ENCODE data around the gene ATP8A2.

ATP8A2 gene

GRCh38 chr13:25607096-25607495 is 235.3 kb downstream of the ATP8A2 start:
- no peak for DNase-seq
- no peak overlapping the region for H3K9ac ChIP-seq (ENCODE audit: low read length)
- H4K20me1 ChIP-seq (ENCODE audit: insufficient read depth, low read length) = no peaks in the 10 kb centered on the region
- no peak overlapping the region for H2AFZ ChIP-seq (ENCODE audit: low read length)
- no peaks in the 10 kb centered on the region for H3K36me3 ChIP-seq (replicated peaks; ENCODE audit: insufficient read depth, low read length)
- H3K4me1 ChIP-seq (ENCODE audit: low read length) = no peaks in the 10 kb centered on the region
- H3K27me3 ChIP-seq (replicated peaks; ENCODE audit: insufficient read depth, low read length) = no peaks in the 10 kb centered on the region
- no peaks in the 10 kb centered on the region for H3K9me3 ChIP-seq (replicated peaks; ENCODE audit: insufficient read depth, low read length)
- no peaks in the 10 kb centered on the region for H3K9me2 ChIP-seq (replicated peaks; ENCODE audit: insufficient read depth, low read length)
- no peak for TF ChIP-seq CTCF (IDR thresholded peaks at IDR 0.05; ENCODE audit: low read length)
- TF ChIP-seq EZH2 (optimal IDR thresholded peaks at IDR 0.05; ENCODE audit: low read depth, low read length) = no peak
- TF ChIP-seq EZH2phosphoT487 (IDR thresholded peaks at IDR 0.05; ENCODE audit: low read length) = no peak
- no peaks in the 10 kb centered on the region for H3F3A ChIP-seq (ENCODE audit: insufficient read depth, low read length)
- H3K4me2 ChIP-seq (ENCODE audit: low read depth, low read length) = no peak overlapping the region
- no peak overlapping the region for H3K27ac ChIP-seq (ENCODE audit: low read length)
- H3K4me3 ChIP-seq (ENCODE audit: low read length) = no peak overlapping the region
- no peaks in the 10 kb centered on the region for H3K79me2 ChIP-seq (ENCODE audit: low read length)

- Histone ChIP-seq H3K4me1 (ENCODE audit: low read length) (no peaks in the 10 kb centered on the region), H3K79me2 (ENCODE audit: low read length) (no peaks in the 10 kb centered on the region), H3K9me3 (replicated peaks; ENCODE audit: insufficient read depth, low read length) (no peaks in the 10 kb centered on the region), H3F3A (ENCODE audit: insufficient read depth, low read length) (no peaks in the 10 kb centered on the region), H3K9me2 (replicated peaks; ENCODE audit: insufficient read depth, low read length) (no peaks in the 10 kb centered on the region), H3K9ac (ENCODE audit: low read length) (no peak overlapping the region), H3K36me3 (replicated peaks; ENCODE audit: insufficient read depth, low read length) (no peaks in the 10 kb centered on the region), H3K27me3 (replicated peaks; ENCODE audit: insufficient read depth, low read length) (no peaks in the 10 kb centered on the region), H3K27ac (ENCODE audit: low read length) (no peak overlapping the region), H3K4me2 (ENCODE audit: low read depth, low read length) (no peak overlapping the region), H4K20me1 (ENCODE audit: insufficient read depth, low read length) (no peaks in the 10 kb centered on the region), H3K4me3 (ENCODE audit: low read length) (no peak overlapping the region), H2AFZ (ENCODE audit: low read length) (no peak overlapping the region)
- no peak for DNase-seq
- TF ChIP-seq EZH2 (optimal IDR thresholded peaks at IDR 0.05; ENCODE audit: low read depth, low read length) (no peak), CTCF (IDR thresholded peaks at IDR 0.05; ENCODE audit: low read length) (no peak), EZH2phosphoT487 (IDR thresholded peaks at IDR 0.05; ENCODE audit: low read length) (no peak)
These were observed 236.4 kb downstream of the ATP8A2 start for GRCh38 chr13:25608181-25608580.

GRCh38 chr13:25616674-25617073 is 244.9 kb downstream of the ATP8A2 start:
- DNase-seq = no peak
- H2AFZ ChIP-seq (ENCODE audit: low read length) = no peak overlapping the region
- no peaks in the 10 kb centered on the region for H3K9me2 ChIP-seq (replicated peaks; ENCODE audit: insufficient read depth, low read length)
- no peaks in the 10 kb centered on the region for H3K4me1 ChIP-seq (ENCODE audit: low read length)
- H3K9ac ChIP-seq (ENCODE audit: low read length) = no peak overlapping the region
- H3K36me3 ChIP-seq (replicated peaks; ENCODE audit: insufficient read depth, low read length) = no peaks in the 10 kb centered on the region
- no peaks in the 10 kb centered on the region for H3F3A ChIP-seq (ENCODE audit: insufficient read depth, low read length)
- no peak for TF ChIP-seq EZH2 (optimal IDR thresholded peaks at IDR 0.05; ENCODE audit: low read depth, low read length)
- TF ChIP-seq EZH2phosphoT487 (IDR thresholded peaks at IDR 0.05; ENCODE audit: low read length) = no peak
- no peak for TF ChIP-seq CTCF (IDR thresholded peaks at IDR 0.05; ENCODE audit: low read length)
- H3K27me3 ChIP-seq (replicated peaks; ENCODE audit: insufficient read depth, low read length) = no peaks in the 10 kb centered on the region
- H3K27ac ChIP-seq (ENCODE audit: low read length) = no peak overlapping the region
- no peaks in the 10 kb centered on the region for H4K20me1 ChIP-seq (ENCODE audit: insufficient read depth, low read length)
- no peaks in the 10 kb centered on the region for H3K9me3 ChIP-seq (replicated peaks; ENCODE audit: insufficient read depth, low read length)
- no peak overlapping the region for H3K4me2 ChIP-seq (ENCODE audit: low read depth, low read length)
- no peak overlapping the region for H3K4me3 ChIP-seq (ENCODE audit: low read length)
- no peaks in the 10 kb centered on the region for H3K79me2 ChIP-seq (ENCODE audit: low read length)

Data from MM.1S (cell line).